ENCODE data around the gene ARHGEF39.

The ARHGEF39 gene

DNA sequence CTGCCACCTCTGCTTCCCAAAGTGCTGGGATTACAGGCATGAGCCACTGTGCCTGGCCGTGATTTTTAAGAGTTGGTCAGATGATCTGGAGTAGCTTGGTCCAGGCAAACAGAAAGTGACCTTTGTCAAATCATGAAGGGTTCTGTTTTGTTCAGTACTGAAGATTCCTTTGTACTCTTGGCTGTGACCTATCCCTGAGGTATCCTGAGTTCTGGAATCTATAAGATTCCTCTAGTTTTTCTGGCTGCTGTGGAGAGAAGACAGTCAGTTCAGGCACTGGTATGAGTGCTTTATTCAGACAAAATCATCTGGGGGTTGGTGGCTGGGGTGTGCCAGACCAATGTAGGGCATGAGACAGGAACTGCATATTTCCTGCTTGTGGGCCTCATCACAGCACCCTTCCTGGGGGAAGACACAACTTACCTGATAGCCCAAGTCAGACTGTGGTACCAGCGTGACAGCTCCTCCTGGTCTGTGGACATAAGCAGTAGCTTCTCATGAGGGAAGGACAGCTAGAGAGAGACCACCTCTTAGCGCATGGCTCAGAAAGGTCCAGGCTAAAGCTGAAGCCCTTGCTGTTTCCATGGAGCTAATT, 3.1 kb downstream of the ARHGEF39 start:
- no peak for DNase-seq (ENCODE audit: extremely low read depth, low read depth)
- TF ChIP-seq, protein P1, sequence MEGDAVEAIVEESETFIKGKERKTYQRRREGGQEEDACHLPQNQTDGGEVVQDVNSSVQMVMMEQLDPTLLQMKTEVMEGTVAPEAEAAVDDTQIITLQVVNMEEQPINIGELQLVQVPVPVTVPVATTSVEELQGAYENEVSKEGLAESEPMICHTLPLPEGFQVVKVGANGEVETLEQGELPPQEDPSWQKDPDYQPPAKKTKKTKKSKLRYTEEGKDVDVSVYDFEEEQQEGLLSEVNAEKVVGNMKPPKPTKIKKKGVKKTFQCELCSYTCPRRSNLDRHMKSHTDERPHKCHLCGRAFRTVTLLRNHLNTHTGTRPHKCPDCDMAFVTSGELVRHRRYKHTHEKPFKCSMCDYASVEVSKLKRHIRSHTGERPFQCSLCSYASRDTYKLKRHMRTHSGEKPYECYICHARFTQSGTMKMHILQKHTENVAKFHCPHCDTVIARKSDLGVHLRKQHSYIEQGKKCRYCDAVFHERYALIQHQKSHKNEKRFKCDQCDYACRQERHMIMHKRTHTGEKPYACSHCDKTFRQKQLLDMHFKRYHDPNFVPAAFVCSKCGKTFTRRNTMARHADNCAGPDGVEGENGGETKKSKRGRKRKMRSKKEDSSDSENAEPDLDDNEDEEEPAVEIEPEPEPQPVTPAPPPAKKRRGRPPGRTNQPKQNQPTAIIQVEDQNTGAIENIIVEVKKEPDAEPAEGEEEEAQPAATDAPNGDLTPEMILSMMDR (IDR thresholded peaks at IDR 0.05; ENCODE audit: low read depth, low read length) = no peak

DNA sequence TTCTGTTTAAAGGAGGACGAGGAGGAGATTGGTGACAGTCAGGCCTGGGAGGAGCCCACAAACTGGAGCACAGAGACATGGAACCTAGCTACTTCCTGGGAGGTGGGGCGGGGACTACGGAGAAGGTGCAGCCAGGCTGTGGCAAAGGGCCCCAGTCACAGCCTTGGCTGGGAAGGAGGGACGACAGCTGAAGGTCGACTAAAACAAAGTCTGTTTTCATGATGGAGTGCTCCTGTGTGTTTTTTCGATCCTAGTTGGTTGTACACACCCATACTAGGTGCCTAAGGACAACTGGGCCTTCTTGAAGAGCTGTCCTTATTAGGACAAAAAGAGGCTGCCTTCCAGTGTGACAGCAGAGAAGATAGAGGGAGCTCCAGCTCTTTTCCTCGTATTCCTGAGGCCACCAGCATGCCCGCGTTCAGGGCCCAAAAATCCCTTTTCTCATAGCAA, 4.0 kb downstream of the ARHGEF39 start:
- no peak for DNase-seq (ENCODE audit: extremely low read depth, low read depth)

DNA sequence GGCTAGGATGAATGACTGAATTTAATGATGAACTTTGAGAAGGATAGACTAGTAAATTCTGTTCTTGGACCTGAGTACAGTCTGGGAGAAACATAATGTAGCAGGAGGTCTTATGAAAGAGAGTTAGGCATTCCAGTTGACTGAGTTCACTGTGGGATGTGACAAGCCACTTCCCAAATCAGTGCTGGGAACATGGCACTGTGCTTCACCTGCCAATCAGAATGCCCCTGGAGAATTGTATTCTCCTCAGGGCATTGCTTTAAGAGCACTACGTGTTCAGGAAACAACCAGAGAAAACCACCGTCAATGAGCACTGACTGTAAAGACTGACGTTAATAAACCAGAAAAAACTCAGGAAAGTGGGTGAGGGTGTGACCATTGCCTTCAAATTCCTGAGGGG, 5.7 kb downstream of the ARHGEF39 start:
- DNase-seq (ENCODE audit: extremely low read depth, low read depth) = no peak
- TF ChIP-seq, protein P1 (IDR thresholded peaks at IDR 0.05; ENCODE audit: low read depth, low read length) = no peak

More for the DNA sequence above, 4.0 kb downstream of the ARHGEF39 start:
- TF ChIP-seq, protein P1 (IDR thresholded peaks at IDR 0.05; ENCODE audit: low read depth, low read length) = peak; percentile 65

DNA sequence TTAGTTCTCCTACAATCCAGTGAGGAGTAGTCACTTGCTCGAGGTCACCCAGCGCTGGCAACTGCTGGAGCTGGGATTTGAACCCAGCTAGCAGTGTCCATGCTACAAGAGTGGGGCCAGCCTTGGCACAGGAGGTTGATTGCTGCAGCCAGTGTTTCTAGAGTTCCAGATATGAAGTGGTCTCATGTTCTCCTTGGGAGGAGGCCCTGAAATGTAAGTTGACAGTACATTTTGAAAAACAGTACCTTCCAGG, 6.1 kb downstream of the ARHGEF39 start:
- no peak for DNase-seq (ENCODE audit: extremely low read depth, low read depth)
- TF ChIP-seq, protein P1 (IDR thresholded peaks at IDR 0.05; ENCODE audit: low read depth, low read length) = no peak

DNA sequence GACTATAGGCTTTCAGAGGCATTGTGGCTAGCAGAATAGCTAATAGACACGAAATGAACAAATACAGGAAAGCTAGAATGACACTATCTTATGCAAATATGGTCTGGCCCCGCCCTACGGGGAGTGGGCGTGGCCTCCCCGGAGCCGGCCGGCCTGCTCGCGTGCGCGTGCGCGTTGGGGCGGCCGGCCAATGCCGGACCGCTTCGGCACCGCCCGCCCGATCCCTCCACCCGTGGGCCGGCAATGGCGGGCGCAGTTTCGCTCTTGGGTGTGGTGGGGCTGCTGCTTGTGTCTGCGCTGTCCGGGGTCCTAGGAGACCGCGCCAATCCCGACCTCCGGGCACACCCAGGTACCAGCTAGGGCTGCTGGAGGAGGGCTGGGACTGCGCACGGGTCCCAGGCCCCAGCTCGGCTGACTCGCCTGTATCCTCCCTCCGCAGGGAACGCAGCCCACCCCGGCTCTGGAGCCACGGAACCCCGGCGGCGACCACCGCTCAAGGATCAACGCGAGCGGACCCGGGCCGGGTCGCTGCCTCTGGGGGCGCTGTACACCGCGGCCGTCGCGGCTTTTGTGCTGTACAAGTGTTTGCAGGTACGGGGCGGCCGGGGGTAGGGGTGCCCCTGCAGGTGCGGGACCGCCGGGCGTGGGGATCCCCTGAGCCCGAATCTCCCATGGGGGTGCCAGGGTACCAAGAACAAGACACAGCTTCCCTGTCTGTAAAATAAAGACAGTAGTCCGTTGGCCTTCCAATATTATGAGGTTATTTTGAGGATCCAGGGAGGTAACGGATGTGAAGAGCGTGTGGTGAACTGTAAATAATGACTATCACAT, 6.6 kb downstream of the ARHGEF39 start, which contains the start of gene CCDC107:
CCDC107 (plus strand) TSS at position 156 of the 831 bp plus-strand sequence; CDS start at position 244, 88 bp downstream.
- DNase-seq (ENCODE audit: extremely low read depth, low read depth) = peak; percentile 73
- TF ChIP-seq, protein P1 (IDR thresholded peaks at IDR 0.05; ENCODE audit: low read depth, low read length) = peak; percentile 44

DNA sequence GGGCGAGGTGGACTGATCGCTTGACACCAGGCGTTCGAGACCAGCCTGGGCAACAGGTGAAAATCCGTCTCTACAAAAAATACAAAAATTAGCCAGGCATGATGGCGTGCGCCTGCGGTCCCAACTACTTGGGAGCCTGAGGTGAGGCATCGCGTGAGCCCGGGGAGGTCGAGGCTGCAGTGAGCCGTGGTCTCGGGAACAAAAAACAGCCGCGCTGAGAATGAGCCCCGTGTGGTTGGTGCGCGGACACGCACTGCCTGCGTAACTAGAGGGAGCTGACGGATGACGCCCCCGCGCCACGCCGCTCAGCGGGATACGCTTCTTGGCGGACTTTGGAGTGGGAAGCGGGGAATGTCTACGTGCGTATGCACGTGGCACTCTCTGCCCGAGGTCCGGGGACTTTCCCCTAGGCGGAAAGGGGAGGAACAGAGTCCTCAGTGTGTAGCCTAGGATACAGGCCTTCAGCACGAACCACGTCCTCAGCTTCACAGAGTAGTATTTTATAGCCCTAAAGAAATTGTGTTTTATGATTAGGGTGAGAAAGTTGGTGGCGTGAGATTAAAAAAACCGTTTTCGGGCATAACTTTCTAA, 7.4 kb downstream of the ARHGEF39 start, which contains the start of gene RMRP:
RMRP (minus strand) TSS at position 474 of the 591 bp plus-strand sequence.
- DNase-seq (ENCODE audit: extremely low read depth, low read depth) = peak; percentile 100
- TF ChIP-seq, protein P1 (IDR thresholded peaks at IDR 0.05; ENCODE audit: low read depth, low read length) = no peak
